Activated CD4-positive, alpha-beta T cell treated with anti-CD3 and anti-CD28 coated beads for 1 hour (primary cell): ENCODE measurements around the gene GAS2L1.

Experiments used
- DNase-seq: peaks from one replicate; pipeline ENCODE4 v3.0.0-alpha.2; 2020

Gene GAS2L1

DNA sequence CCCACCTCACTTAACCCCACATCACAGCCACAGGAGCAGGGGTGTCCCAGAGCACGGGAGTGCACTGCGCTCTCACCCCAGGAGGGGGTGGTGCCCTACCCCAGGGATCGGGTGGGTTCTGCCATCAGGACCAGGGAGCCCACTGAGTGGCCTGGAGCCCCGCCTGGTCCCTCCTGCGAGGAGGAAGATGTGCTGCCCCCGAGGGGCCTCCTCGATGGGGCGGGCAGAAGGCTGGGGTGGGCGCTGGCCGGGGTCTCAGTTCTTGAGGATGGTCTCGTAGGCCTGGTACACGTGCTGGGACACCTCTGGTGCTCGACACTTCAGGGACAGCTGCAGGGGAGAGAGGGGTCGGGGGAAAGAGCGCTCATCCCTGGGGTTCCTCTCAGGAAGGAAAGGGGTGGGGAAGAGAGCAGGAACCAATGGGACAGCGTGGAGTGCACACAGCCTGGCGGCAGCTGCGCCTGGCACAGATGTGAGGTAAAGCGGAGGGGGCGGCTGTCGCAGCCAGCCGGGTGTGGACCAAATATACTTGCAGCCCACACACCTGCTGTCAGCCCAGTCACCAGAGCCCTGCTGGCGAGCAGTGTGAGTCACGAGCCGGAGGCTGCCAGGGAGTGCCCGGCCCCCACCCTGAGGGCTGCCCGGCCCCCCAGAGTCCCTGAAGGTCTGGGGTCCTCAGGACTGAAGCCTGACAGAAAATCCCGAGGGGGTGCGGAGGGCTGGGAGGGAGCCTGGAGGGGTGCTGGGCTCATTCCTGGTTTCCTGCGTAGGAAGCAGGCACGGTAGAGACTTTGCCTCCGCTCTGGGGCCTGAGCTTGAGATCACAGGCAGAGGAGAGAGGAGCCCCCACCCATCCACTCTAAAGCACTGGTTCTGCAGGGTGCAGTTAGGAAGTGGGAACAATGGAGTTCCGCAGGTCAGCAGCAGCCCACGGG lies 22.4 kb downstream of the GAS2L1 start:
- DNase-seq, result no peak

DNA sequence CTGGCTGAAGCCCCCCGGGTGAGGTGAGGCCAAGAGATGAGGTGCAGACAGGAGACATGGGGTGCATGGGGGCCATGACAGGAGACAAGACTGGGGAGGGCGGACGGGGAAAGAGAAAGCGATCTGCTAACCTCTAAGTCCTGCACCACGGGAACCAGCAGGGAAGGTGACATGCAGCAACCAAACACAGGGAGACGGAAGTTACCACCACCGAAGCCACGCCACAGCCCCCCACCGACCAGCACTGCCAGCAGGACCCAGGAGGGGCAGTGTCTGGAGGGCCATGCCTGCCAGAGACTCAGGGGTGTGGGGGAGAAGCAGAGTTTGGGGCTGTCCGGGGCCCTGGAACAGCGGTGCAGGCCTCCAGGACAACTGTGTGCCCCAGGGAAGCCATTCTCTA lies 23.1 kb downstream of the GAS2L1 start:
- no peak for DNase-seq

DNA sequence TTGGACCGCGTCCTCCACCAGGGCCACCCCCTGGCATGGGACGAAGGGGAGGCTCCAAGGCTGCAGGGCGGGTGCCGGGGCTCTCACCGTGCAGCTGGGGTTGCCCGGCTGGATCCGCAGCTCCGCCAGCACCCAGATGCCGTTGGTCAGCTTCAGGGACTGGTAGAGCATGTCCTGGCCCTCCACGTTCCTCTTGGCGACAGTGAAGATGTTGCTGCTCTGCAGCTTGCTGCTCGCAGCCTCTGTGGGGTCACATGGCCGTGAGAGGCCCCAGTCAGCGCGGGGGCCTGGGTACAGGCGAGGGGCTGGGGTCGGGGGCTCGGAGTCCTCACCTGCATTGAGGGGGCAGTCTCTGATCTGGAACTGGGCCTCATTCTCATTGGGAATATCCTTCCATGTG lies 23.8 kb downstream of the GAS2L1 start:
- DNase-seq, result no peak

DNA sequence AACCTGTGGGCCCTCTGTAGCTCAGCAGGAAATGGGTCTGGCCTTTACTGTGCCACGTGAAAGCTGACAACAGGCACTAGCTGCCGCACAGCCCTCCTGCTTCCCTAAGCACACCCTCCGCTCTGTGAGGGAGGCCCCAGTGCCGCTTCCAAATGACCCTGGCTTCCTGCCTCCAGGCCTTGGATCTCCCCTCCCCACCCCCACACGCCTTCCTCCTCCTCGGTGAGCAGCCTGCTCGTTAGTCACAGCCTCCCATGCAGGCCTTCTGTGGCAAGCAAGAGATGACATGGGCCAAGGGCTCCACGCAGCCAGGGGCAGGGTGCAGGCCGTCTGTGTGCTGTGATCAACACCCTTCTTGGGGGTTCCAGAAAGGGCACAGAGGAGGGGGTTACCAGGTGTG lies 24.3 kb downstream of the GAS2L1 start:
- DNase-seq, result no peak

DNA sequence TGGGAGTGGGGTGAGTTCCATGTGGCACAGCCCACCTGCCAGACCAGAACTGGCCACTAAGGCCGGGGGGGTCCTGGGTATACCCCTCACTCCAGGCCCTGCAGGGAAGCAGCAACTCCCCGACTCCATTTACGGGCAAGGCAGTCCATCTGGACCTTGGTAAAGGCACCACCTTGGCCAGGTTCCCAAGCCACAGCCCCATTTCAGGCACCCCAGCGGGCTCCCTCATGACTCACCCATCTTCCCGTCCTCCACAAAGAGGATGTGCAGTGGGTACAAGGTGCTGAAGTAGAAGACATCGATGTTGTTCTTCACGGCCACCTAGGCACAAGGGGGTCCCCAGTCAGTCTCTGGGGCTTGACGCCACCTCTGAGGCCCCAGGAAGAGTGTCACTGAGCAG lies 24.8 kb downstream of the GAS2L1 start:
- no peak for DNase-seq

DNA sequence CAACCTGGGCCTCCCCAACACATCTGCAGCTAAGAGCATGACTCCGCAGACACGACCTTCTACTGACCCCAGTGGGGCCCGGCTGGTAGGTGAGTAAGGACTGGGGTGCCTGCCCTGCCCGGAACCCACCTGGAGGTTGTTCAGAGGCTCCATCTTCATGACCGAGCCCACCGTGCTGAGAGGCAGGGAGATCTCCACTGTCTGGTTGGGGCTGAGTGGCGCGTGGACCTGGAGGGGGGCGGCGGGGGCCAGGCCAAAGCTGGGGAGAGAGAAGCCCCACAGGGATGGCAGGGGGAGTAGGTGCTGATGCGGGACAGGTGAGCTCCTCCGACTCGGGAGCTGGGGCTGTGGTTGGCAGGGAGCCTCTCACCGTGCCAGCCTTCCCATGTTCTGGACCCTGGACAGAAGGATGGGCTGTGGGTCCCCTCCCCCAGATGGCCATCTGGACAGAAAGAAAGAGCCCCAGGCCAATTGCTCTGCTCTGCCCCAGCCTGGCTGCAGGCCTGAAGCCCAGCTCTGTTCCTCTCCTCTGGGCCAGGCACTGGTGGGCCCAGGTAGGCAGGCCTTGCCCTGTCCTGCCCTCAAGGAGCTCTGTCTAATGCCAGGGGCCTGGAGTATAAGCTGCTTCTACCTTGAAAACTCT lies 25.3 kb downstream of the GAS2L1 start:
- DNase-seq, result no peak

DNA sequence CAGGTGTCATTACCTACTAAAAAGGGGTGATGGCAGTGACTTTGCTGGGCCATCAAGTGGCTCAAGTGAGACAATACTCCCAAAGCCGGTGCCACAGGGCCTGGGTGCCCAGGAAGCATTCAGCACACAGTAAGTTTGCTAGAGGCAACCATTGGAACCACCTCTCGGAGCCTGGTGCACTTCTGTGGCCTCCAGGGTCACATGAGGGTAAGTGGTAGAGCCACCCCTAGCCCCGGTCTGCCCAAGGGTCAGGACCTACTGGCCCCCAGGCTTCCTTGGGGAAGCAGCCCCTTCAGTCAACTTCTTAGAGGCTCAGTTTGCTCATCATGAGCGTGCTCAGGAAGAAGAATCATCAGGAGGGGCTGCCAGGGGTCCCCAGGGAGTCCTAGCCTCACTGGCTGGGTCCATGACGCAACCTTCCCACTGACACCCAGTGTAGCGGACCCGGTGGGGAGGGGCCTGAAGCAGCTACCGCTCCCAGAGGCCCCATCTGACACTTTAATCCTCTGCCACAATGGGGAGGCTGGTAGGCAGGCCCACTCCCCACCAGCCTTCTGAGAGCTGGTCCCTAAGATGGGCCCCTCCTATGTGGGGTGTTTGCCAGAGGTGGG lies 26.5 kb downstream of the GAS2L1 start:
- DNase-seq, result no peak

DNA sequence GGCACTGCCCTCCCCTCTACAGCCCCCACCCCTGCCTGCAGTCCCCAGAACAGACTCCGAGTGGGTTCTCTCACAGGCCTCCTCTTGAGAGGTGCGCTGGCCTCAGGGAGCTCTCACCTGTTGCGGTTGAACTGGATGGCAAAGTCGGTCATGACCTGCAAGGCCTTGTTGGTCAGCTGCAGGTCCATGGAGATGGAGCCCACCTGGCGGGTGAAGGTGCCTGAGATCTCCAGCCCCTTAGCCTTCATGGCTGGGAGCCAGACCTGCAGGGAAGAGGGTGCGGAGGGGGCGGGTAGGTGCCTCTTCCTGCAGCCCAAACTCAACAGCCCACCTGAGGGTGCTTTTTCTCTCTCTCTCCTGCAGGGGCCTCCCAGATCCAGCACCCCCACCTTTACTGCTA lies 27.7 kb downstream of the GAS2L1 start:
- DNase-seq, result no peak

DNA sequence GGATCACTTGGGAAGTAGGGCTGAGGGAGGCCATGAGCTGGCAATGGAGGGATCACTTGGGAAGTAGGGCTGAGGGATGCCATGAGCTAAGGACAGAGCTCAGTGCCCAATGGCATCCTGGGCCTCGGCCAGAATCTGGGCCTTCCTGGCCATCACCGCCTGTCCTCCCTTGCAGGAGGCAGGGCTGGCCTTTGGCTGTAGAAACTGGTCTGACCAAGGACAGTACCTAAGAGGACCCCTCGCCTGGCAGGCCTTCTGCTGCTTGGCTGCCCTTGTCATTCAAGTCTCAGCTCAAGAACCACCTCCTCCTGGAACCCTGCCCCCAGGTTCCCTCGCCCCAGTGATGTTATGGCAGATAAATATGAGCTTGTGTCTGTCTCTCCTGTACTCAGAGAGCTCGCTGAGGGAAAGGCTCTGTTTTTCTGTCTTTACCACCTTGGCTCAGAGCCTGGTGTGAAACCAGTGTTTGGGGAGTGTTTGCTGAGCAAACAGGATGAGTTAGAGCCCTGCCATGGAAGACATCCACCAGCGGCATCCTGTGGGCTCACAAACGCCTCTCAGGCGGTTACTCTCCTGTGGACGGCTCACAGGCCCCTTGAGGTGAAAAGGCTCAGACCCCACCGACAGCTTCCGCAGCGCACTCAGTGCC lies 28.4 kb downstream of the GAS2L1 start:
- DNase-seq, result no peak

DNA sequence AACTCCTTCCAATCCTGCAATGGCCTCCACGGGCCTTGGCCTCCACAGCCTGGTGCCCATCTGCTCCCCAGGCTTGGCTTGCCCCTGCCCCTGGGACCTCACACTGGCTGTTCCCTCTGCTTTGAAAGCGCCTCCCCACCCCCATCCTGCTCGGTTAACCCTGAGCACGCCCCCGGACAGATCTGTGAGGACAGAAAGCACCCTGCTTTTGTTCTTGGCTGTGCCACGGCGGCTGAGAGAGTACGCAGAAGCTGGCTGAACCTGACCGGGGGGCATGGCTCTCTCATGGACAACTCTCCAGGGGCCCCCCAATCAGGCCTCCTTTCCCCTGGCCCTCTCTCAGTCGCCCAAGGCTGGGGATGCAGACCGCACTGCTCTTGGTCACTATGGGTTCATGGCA lies 29.2 kb downstream of the GAS2L1 start:
- DNase-seq, result no peak

DNA sequence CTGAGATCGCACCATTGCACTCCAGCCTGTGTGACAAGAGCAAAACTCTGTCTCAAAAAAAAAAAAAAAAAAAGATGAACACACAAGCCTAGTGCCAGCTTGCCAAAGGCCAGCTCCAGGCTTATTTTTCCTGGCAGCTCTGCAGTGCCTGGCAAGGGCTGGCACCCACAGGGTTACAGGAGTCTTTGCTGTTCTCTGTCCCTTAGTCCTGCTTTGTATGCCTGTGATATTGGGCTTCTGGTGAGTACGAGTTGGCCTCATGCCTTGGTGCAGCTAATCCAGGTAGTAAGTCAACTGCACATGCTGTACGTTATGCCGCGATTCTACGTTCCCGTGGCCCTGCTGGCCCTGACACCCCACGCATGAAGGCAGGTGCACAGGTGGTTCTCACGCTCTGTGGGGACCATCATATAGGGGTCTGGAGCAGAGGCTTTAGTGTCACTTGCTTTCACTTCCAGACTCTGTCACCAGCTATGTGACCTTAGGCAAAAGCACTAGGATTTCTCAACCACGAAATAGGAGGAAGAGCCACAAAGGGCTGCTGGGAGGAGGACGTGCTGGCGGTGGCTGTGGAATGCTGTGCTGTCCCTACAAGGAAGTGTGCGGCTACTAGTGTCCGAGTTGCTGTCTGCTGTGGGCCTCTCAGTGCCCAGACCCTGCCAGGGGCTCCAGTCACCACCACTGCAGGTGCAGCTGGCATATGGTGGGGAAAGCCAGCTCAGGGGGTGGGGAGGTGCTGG lies 30.5 kb downstream of the GAS2L1 start:
- DNase-seq, result no peak

DNA sequence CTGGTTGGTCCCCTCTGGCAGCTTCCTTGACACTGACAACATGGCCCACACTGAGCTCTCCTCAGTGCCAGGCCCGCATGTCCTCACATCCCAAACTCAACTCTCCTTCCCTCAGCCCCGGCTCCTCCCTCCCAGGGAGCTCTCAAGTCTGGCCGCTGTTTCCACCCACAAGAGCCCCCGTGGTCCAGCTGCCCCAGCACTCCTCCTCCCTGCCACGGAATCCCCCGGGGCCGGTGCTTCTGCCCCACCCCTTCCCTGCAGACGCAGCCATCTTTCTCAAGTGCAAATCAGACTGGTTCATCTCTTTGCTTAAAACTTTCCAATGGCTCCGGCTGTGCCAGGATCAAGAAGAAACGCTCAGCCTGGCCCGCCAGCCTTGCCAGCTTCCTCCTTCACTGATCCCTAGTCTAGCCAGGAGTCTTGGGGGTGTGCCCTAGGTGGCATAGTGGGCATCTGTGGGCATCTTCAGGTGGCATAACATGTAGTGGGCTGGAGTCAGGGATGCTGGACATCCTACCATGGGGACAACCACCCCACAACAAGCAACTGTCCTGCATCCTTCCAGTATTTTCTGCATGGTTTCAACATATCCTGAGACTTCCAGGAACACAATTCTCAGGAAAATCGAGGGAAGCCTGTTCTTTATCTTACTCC lies 31.3 kb downstream of the GAS2L1 start:
- DNase-seq, result no peak

DNA sequence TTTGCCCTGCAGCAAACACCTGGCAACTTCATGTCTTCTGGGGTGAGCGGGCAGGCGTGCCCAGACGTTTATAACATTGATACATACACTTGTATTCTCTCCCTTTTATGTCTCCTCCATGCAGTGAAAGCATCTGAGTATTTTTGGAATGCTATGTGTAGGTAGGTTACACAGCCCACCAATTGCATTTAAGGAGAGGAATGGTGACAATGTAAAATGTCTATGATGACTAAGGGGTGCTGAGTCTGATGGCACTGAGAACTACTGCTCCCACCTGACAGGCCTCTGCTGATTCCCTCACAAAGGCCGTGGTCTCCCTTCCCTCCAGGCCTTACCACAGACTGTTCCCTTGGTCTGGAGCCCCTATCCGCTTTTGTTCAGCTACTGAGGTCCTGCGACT lies 31.9 kb downstream of the GAS2L1 start:
- no peak for DNase-seq

DNA sequence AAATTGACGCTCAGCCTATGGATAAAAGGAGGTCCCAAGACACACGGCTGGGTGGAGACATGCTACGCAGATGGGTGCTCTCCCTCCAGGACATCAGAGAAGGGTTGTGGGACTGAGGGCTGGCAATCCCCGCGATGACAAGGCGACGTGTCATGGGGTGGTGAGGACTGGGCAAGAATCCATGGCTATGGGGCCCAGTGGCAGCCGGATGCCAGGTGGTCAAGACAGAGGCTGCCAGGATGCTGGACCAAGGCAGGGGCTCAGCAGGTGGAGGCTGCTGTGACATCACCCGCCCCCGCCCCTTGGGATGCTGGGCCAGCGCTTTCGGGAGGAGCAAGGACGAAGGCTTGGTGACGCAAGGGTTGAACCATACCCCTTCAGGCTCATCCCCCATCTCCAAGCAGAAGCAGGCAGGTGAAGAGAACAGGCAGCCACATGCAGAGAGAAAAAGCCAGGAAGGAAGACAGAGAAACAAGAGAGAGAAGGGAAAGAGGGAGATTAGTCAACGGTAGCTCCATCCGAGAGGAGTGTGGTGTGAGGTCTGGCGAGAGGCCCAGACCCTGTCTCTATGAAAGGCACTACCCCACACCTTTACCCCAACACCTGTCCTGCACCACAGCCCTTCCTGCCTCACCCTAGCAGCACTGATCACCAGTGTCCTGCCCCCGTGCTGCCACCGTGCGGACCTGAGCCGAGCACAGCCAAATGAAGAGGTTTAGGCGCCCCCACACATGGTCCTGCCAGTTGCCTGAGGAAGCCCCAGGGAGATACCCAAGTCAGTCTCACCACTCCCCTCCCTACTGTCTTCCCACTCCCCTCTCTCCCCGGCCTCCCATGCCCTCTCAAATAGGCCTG lies 33.2 kb downstream of the GAS2L1 start:
- DNase-seq, result no peak

DNA sequence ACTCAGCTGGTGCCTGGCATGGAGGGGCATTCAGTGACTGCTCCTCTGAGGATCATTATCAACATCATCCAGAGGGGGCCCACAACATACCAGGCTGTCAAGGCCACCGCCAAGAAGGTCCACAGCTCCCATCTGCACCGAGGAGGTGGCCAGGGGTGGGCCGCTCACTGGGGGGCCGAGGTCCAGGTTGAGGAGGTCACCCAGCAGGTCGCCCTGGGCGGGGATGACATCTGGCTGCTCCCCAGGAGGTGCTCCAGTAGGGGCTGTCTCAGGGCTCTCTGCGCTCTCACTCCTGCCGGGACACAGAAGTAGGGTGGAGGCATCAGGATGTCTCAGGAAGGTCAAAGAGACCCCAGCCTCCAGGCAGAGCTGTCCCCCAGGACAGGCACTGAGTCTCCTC lies 34.1 kb downstream of the GAS2L1 start:
- DNase-seq, result no peak

DNA sequence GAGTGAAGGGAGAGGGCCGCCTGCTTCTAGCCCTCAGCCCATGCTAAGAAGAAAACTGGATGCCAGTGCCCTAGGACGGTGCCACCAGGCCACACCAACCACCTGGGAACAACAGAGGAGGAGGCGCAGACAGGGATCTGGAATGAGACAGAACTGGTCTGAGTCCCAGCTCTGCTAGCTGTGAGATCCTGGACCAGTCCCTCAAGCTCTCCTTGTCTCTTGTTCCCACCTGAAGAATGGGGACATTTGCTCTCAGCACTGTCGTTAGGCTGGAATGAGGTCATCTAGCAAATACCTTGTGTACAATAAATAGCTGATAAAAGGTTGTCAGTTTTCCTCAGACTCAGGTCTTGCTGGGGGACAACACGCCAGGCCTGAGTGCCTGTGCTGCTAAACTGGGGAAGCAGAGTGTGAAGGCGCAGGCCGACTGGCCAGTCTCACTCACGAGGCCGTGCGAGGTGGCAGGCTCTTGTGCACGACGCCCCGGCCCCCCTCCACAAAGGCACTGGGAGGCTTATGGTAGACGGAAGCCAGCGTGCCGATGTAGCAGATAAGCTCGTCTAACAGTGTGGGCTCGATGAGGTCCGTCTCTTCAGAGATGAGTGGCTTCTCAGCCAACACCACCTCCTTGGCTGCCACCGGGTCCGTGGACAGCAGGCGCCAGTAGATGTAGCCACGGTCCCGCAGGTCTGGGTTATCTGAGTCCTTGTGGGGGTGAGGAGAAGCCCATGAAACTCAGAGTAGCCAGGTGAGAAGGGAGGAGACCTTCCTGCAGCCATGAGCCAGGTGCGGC lies 34.8 kb downstream of the GAS2L1 start:
- DNase-seq, result no peak

DNA sequence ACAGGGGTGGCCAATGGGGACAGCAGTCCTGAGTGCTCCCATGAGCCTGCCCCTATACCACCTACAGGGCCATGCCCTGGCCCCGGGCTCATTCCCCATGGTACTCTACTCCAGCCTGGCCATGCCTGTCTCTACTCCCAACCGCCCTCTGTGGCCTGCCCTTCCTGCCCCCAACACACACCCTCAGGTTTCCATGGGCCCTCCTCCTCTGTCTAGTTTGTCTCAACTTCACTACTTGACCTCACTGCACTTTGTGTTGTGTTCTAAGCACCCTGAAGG lies 35.3 kb downstream of the GAS2L1 start:
- no peak for DNase-seq

DNA sequence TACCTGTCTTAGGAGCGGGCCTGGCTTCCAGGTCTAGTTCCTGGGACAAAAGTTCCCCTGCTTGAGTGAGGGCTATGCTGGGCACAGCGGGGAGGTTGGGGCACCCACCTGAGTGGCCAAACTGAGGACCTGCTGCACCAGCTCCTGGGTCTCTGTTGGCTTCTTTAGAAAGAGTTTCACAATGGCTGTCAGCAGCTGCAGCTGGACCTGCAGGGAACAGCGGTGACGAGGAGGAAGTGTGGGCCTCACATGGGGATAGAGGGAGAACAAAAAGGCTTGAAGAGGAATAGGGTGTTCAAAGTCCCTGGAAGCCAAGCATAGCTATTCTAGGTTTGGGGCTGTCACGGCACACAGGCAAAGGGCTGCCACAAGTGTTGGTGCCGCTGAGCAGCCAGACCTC lies 35.7 kb downstream of the GAS2L1 start:
- no peak for DNase-seq

DNA sequence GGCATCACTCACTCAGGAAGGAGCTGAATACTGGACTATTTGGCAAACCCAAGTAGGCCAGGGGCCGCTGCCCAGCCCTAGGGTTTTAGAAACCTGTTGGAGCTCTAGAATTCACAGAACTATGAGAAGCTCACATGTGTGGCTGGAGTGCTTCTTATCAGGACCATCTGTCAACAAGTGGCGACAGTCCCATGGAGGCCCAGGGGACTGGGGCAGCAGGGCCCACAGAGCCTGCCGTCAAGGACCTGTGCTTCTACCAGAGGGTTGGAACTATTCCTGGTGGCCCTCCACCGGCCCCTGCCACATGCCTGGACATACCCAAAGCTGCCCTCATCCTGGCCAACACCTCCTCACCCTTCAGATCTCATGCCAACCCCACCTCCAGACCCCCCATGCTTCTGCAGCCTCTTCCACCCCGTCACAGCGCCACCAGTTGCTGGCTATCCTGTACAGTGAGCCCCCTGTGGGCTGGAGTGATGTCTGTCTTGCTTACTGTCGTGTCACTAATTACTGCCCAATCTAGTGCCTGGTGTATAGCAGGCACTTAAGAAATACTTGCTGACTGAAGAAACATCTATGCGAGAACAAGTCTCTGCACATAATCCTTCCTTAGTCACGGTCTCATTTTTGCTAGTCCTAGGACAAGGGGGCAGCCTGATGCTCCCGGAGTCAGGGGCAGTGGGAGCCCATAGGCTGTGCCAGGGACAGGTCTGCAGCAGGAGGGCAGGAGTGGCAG lies 36.3 kb downstream of the GAS2L1 start:
- DNase-seq, result no peak

DNA sequence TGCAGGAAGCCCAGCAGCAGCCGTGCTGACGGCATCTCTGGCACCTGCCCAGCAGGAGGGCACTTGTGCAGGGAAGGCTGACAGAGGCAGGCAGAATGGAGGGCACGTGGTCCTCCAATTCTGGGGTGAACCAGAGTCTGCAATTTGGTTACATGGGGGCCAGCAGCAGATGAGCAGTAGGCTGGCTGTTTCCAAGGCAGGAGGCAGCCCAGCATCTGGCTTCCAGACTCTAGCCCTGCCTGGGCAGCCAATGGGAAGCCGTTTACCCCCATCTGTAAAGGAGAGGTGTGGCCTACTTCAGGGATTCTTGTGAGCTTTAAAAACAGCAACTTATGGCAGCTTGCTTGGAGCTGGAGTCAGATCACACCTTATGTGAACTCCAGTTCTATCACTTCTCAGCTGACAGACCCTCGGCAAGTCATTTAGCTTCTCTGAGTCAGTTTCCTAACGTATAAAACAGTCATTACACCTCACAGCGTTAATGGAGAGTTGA lies 36.9 kb downstream of the GAS2L1 start:
- DNase-seq, result no peak
